Neural crest cell (in vitro differentiated cells): ENCODE data around the gene OGDH. TPM values are rescaled to one million over a fixed set of nuclear protein-coding genes. Genes with fewer than 3 reads are reported as not detected.

Source experiments
- DNase-seq: peaks from one replicate; pipeline ENCODE4 v3.0.0; 2021; ENCODE audit warnings: low read depth, mixed read lengths, low spot score
- H3K27ac Mint-ChIP-seq: one replicate; pipeline ENCODE4 v1.8.0; 2021; ENCODE audit warnings: mild to moderate bottlenecking, mixed read lengths; ENCODE audit not compliant: unreplicated experiment
- H3K27me3 Mint-ChIP-seq: 2 replicates; pipeline ENCODE4 v1.8.0; 2021; ENCODE audit warnings: low read depth, mild to moderate bottlenecking, mixed read lengths
- H3K36me3 Mint-ChIP-seq: 2 replicates; pipeline ENCODE4 v1.8.0; 2021; ENCODE audit warnings: low read depth, mild to moderate bottlenecking, mixed read lengths
- H3K4me1 Mint-ChIP-seq: 2 replicates; pipeline ENCODE4 v1.8.0; 2021; ENCODE audit warnings: mixed read lengths
- H3K4me3 Mint-ChIP-seq: one replicate; pipeline ENCODE4 v1.8.0; 2021; ENCODE audit warnings: mild to moderate bottlenecking, mixed read lengths
- H3K9me3 Mint-ChIP-seq: 2 replicates; pipeline ENCODE4 v1.8.0; 2021; ENCODE audit warnings: mixed read lengths
- total RNA-seq: library from RNA; stranded (reverse); gene quantifications from 2 replicates; pipeline ENCODE4 v1.2.1, GENCODE V29; 2021
- TF ChIP-seq, protein P1 (sequence below): fragments of 200-600 bp; sonication (generic); conservative IDR thresholded peaks from 2 replicates; pipeline ENCODE4 v1.5.0; 2021; ENCODE audit warnings: antibody characterized with exemption, mild to moderate bottlenecking

OGDH gene
- total RNA-seq, 1 donor from 2014 or later = 116 TPM

DNA sequence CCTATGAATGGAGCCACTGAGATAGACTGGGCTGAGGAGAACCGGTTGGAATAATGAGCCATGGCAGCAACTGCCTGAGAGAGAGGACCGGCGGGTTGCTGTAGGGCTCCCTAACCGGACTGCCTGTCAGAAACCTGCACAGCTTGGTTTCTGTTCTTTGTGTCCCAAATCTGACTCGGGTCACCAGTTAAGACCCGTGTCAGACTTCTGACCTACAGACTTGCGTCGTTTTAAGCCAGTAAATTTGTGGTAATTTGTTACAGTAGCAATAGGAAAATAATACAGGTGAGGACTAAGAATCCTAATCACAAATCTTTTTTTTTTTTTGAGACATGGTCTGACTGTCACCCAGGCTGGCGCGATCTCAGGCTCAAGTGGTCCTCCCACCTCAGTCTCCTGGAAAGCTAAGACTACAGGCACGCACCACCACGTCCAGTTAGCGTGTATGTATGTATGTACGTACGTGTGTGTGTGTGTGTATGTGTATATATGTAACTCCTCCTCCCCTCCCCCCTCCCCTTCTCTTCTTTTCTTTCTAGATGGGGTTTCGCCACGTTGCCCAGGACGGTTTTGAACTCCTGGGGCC lies 32.0 kb upstream of the OGDH start:
- TF ChIP-seq, protein P1, sequence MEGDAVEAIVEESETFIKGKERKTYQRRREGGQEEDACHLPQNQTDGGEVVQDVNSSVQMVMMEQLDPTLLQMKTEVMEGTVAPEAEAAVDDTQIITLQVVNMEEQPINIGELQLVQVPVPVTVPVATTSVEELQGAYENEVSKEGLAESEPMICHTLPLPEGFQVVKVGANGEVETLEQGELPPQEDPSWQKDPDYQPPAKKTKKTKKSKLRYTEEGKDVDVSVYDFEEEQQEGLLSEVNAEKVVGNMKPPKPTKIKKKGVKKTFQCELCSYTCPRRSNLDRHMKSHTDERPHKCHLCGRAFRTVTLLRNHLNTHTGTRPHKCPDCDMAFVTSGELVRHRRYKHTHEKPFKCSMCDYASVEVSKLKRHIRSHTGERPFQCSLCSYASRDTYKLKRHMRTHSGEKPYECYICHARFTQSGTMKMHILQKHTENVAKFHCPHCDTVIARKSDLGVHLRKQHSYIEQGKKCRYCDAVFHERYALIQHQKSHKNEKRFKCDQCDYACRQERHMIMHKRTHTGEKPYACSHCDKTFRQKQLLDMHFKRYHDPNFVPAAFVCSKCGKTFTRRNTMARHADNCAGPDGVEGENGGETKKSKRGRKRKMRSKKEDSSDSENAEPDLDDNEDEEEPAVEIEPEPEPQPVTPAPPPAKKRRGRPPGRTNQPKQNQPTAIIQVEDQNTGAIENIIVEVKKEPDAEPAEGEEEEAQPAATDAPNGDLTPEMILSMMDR = no peak
- H3K36me3 Mint-ChIP-seq = peaks cover 19% of the 10 kb centered on the region
- H3K27me3 Mint-ChIP-seq = no peaks in the 10 kb centered on the region
- DNase-seq = no peak
- no peaks in the 10 kb centered on the region for H3K9me3 Mint-ChIP-seq
- H3K27ac Mint-ChIP-seq = peak overlapping the region; percentile 97
- H3K4me3 Mint-ChIP-seq = peak overlapping the region; percentile 97
- H3K4me1 Mint-ChIP-seq = peaks cover 36% of the 10 kb centered on the region

- Mint-ChIP-seq H3K4me1 (peaks cover 40% of the 10 kb centered on the region), H3K27me3 (no peaks in the 10 kb centered on the region), H3K36me3 (peaks cover 20% of the 10 kb centered on the region), H3K9me3 (no peaks in the 10 kb centered on the region), H3K27ac (peak overlapping the region; percentile 50), H3K4me3 (peak overlapping the region; percentile 97)
- TF ChIP-seq, protein P1 = no peak
- no peak for DNase-seq
These were observed 31.4 kb upstream of the OGDH start for GRCh38 chr7:44575054-44575453.

DNA sequence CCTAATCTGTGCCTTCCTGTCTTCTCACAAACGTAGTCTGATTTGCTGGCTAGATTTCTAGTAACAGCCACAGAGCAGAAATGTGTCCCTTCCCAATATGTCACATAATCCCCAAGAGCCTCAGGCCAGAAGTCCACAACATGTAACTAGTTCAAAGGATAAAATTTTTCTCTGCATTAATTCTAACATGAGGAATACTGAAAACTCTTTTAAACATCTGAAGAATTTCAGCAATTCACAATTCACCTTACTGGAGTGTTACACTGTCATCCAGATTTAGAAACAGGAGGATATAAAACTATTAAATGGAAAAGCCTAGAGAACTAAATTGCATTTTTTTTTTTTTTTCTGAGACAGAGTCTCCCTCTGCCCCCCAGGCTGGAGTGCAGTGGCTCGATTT lies 30.2 kb upstream of the OGDH start:
- peaks cover 46% of the 10 kb centered on the region for H3K4me1 Mint-ChIP-seq
- H3K36me3 Mint-ChIP-seq = peaks cover 20% of the 10 kb centered on the region
- no peak for DNase-seq
- H3K27me3 Mint-ChIP-seq = no peaks in the 10 kb centered on the region
- no peaks in the 10 kb centered on the region for H3K9me3 Mint-ChIP-seq
- H3K4me3 Mint-ChIP-seq = peak overlapping the region; percentile 97
- TF ChIP-seq, protein P1 = no peak
- no peak overlapping the region for H3K27ac Mint-ChIP-seq

DNA sequence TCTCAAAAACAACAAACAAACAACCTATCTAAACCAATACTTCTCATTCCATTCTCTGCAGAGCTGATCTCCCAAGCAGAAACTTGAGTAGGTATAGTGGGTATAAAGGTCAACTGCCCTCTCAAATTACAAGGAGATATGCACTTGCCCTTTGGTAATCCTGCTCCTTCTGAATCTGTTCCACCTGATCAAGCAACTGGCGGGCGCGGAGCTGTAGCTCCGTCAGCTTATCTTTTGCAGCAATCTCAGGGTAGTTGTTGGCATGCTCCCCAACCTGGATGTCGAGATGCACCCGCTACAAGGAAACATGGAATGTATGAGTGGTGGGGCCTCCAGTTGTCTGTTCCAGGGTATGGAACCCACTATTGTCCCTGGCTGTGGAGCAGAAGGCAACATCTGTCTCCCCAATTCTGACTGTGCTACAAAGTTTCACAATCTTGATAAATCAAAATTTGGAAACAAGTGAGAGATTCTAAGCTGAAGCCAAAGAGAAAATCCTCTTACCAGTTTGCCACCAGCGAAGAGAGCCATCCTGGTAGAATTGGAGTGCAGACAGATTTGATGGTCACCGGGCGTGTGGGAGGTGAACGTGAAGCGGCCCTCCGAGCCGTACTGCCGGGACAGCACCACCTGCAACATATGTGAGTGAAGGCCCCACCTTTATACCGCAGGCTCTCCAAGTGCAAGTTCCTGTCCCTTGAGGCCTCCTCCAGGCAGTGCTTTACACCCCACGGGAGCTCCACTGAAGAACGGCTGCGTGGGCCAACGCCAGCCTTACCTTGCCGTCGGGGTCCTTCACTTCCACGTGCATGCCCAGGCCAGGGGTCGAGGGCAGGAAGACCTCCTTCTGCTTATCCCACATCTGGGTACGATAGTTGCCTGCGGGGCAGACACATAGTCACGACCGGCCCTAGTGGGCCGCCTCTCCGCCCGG lies 25.2 kb upstream of the OGDH start:
- peaks cover 24% of the 10 kb centered on the region for H3K4me1 Mint-ChIP-seq
- H3K4me3 Mint-ChIP-seq = peak overlapping the region; percentile 96
- TF ChIP-seq, protein P1 = no peak
- H3K36me3 Mint-ChIP-seq = peaks cover 8% of the 10 kb centered on the region
- no peaks in the 10 kb centered on the region for H3K9me3 Mint-ChIP-seq
- DNase-seq = no peak
- H3K27ac Mint-ChIP-seq = peak overlapping the region; percentile 89
- H3K27me3 Mint-ChIP-seq = peaks cover 25% of the 10 kb centered on the region

DNA sequence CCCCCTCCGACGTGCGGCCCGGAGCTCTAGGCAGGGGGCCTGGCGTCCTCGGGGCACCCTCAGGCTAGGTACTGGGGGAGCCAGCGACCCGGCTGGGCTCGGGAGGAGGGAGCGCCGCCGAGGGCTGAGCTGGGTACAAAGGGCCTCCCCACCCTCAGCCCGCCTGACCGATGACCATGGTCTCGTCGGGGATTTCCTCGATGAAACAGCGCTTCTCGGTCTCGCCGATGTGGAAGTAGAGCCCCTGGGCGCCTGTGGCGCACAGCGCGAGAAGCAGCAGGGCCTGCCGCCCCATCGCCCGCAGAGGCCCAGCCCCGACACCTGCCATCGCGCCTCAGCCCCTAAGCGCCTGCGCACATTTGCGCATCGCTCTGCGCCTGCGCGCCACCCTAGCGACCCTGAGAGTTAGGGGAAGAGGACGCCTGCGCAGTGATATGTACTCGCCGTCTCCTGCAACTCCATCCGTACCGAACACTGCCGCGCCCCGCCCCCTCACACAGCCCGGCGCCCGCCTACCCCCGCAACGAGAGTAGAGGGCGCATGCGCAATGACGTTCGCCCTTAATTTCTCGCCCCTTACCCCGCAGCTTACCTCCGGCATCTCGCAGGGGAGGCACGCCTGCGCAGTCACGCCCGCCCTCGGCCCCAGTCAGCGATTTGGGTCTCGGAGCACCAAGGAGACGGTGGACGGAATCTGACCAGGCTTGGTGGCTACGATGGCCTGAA lies 24.4 kb upstream of the OGDH start, which contains the start of gene TMED4:
Gene TMED4 (minus strand): TSS at position 353 of the 725 bp plus-strand sequence. CDS start 25 bp downstream, at position 328.
- DNase-seq = peak; percentile 100
- Mint-ChIP-seq H3K4me1 (peaks cover 23% of the 10 kb centered on the region), H3K27ac (peak within 1 kb of the TSS; percentile 97), H3K27me3 (peaks cover 26% of the 10 kb centered on the region), H3K9me3 (no peaks in the 10 kb centered on the region), H3K36me3 (peaks cover 7% of the 10 kb centered on the region), H3K4me3 (peak within 1 kb of the TSS; percentile 96)
- TF ChIP-seq, protein P1 = no peak
